Epithelial cell of esophagus (primary cell): Measurements from ENCODE around the gene INAFM1.

Experiments
- DNase-seq: peaks from one replicate; pipeline ENCODE4 v3.0.0; 2010; ENCODE audit warnings: low read depth
- H3K4me3 ChIP-seq: 2 replicates; pipeline ENCODE4 v1.5.1; 2011; ENCODE audit warnings: mild to moderate bottlenecking, low read length, control low read depth
- TF ChIP-seq, protein P1 (sequence below): IDR thresholded peaks from 2 replicates; pipeline ENCODE4 v1.5.1; 2011; ENCODE audit warnings: low read depth, mild to moderate bottlenecking, low read length, control low read depth, inconsistent platforms; ENCODE audit not compliant: insufficient read depth; ENCODE audit errors: missing control alignments

INAFM1 gene

DNA sequence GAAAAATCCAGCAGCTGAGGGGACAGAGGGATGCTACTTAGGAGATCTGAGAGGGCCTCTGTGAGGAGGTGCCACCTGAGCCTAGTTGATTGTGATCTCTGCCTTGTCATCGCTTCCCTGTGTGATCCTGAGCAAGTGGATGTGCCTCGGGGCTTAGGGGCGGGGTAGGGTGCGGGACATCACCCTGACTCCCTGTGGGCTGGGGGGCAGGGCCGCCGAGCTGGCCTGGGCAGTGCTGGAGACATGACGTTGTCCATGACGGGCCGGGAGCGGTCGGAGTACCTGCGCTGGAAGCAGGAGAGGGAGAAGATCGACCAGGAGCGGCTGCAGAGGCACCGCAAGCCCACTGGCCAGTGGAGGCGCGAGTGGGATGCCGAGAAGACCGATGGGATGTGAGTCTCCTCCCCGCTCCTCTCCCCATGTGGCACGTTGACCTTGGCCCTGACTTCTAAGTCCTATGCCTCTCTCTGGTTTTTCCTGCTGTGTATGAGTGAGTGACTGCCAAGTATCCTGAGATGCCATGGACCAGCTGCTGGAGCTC is 8.2 kb upstream of the INAFM1 start:
- TF ChIP-seq, protein P1, sequence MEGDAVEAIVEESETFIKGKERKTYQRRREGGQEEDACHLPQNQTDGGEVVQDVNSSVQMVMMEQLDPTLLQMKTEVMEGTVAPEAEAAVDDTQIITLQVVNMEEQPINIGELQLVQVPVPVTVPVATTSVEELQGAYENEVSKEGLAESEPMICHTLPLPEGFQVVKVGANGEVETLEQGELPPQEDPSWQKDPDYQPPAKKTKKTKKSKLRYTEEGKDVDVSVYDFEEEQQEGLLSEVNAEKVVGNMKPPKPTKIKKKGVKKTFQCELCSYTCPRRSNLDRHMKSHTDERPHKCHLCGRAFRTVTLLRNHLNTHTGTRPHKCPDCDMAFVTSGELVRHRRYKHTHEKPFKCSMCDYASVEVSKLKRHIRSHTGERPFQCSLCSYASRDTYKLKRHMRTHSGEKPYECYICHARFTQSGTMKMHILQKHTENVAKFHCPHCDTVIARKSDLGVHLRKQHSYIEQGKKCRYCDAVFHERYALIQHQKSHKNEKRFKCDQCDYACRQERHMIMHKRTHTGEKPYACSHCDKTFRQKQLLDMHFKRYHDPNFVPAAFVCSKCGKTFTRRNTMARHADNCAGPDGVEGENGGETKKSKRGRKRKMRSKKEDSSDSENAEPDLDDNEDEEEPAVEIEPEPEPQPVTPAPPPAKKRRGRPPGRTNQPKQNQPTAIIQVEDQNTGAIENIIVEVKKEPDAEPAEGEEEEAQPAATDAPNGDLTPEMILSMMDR = no peak
- DNase-seq = no peak
- H3K4me3 ChIP-seq = no peak overlapping the region

DNA sequence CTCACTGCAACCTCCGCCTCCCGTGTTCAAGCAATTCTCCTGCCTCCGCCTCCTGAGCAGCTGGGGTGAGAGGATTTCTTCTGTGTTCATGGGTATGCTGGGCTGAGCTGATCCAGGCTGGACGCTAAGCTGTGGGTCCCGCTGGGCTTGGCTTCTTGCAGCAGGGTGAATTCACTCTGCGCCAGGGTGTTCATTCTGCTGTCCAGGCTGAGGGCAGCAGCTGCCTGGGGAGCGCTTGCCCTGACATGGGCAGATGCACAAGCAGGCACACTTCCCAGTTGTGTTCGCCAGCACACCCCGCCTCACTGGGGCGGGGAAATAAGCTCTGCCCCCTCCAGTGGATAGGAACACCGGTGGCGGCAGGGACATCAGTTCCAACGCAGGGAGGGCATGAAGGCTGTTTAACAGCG is 7.3 kb upstream of the INAFM1 start:
- no peak overlapping the region for H3K4me3 ChIP-seq
- no peak for DNase-seq
- TF ChIP-seq, protein P1 = no peak

DNA sequence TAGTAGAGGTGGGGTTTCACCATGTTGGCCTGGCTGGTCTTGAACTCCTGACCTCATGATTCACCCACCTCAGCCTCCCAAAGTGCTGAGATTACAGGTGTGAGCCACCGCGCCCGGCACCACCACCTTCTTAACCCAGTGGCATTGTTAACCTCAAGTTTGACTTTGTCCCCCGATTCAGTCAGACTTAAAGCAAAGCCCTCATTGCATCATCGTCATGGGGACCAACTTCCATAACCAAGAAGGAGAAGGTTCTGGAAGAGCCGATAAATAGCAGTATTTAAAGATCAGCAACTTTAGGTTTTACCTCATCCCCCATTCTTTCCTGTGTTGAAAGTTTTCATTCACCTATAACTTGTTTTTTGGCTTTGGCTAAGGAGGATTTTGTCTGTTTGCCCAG is 6.7 kb upstream of the INAFM1 start:
- no peak for DNase-seq
- H3K4me3 ChIP-seq = no peak overlapping the region
- TF ChIP-seq, protein P1 = no peak

DNA sequence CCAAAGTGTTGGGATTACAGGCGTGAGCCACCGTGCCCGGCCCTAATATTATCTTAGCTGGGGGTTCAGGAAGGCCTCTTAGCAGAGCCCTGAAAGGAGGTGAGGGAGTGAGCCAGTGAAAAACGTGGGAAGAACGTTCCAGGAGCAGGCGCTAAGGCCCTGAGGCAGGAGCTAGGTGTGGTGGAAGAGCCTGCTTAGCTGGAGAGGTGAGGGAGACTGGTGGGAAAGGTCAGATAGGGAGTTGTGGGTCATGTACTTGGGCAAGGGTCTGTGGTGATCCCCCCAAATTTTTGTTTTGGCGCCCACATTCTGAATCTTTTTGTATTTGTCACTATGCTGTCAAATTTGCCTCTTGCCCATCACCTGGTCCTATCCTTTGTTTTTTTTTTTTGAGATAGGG is 5.1 kb upstream of the INAFM1 start:
- TF ChIP-seq, protein P1 = no peak
- no peak for DNase-seq

DNA sequence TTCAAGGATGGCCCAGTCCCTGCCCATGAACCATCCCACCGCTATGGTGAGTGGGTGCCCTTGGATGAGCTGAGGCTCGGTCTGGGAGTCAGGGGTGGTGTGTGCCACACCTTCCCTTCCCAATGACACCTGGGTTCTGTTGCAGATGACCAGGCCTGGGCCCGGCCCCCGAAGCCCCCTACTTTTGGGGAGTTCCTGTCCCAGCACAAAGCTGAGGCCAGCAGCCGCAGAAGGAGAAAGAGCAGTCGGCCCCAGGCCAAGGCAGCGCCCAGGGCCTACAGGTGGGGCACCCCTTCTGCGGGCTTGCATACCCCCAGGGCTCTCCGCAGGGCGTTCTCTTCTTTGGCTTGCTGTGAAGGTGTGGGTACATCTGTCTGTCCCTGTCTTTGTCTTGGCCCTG is 4.3 kb upstream of the INAFM1 start:
- no peak overlapping the region for H3K4me3 ChIP-seq
- no peak for DNase-seq
- TF ChIP-seq, protein P1 = no peak

More for the DNA sequence above, 5.1 kb upstream of the INAFM1 start:
- no peak overlapping the region for H3K4me3 ChIP-seq

GRCh38 chr19:47271949-47272348 is 2.7 kb upstream of the INAFM1 start:
- no peak overlapping the region for H3K4me3 ChIP-seq
- DNase-seq = no peak
- TF ChIP-seq, protein P1 = no peak
